NT2/D1 (cell line): Measurements from ENCODE around the gene METAP1D.
"Not testable (repeated sequence)": the region's sequence is repeated elsewhere in the genome, so short reads cannot be mapped to it uniquely, and the experiment has no call there.

Experiments
- DNase-seq: peaks from one replicate; pipeline ENCODE4 v3.0.0-alpha.2; 2011; ENCODE audit warnings: low read depth, low spot score
- H3K27me3 ChIP-seq: 2 replicates; pipeline ENCODE4 v1.6.0; 2011; ENCODE audit warnings: mild to moderate bottlenecking; ENCODE audit not compliant: insufficient read length, insufficient read depth
- H3K36me3 ChIP-seq: 2 replicates; pipeline ENCODE4 v1.6.1; 2011; ENCODE audit warnings: mild to moderate bottlenecking, low read length, mixed read lengths; ENCODE audit not compliant: insufficient read depth, insufficient read length
- H3K4me1 ChIP-seq: 2 replicates; pipeline ENCODE4 v1.5.1; 2011; ENCODE audit not compliant: insufficient read depth, insufficient read length
- H3K4me3 ChIP-seq: 2 replicates; pipeline ENCODE4 v1.5.1; 2011; ENCODE audit warnings: low read depth; ENCODE audit not compliant: insufficient read length
- H3K9ac ChIP-seq: 2 replicates; pipeline ENCODE4 v1.6.0; 2011; ENCODE audit warnings: low read depth; ENCODE audit not compliant: insufficient read length
- H3K9me3 ChIP-seq: 2 replicates; pipeline ENCODE4 v1.5.1; 2011; ENCODE audit warnings: mild to moderate bottlenecking, low read length; ENCODE audit not compliant: insufficient read depth
- SUZ12 ChIP-seq: IDR thresholded peaks from 2 replicates; pipeline ENCODE4 v1.6.1; 2011; ENCODE audit not compliant: insufficient read length, insufficient read depth; ENCODE audit errors: extremely low read depth
- YY1 ChIP-seq: IDR thresholded peaks from 2 replicates; pipeline ENCODE4 v1.6.1; 2011; ENCODE audit not compliant: insufficient read length, insufficient read depth
- ZNF274 ChIP-seq: IDR thresholded peaks from 2 replicates; pipeline ENCODE4 v1.6.1; 2011; ENCODE audit warnings: mild to moderate bottlenecking, low read depth, low read length

Gene METAP1D

GRCh38 chr2:171972329-171972982 is 27.3 kb upstream of the METAP1D start:
- Histone ChIP-seq H3K4me3 (no peak overlapping the region), H3K27me3 (no peaks in the 10 kb centered on the region), H3K36me3 (peaks cover 50% of the 10 kb centered on the region), H3K9me3 (no peaks in the 10 kb centered on the region), H3K4me1 (no peaks in the 10 kb centered on the region), H3K9ac (no peak overlapping the region)
- TF ChIP-seq YY1 (no peak), SUZ12 (no peak), ZNF274 (no peak)
- DNase-seq = no peak

DNA sequence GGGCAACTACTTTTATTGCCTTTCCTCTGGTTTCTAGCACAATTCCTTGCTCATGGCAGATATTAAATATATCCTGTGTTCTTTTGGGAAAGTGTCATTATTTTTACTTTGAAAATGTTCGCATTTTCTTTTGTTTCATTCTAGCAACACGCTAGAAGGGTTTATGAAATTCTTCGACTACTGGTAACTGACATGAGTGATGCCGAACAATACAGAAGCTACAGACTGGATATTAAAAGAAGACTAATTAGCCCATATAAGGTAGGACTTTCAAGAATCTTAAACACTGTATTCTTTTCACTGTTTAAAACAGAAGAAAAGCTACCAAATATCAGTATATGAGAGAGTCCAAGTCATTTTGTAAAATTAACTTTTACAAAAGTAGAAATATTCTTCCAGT is 20.6 kb upstream of the METAP1D start:
- peaks cover 51% of the 10 kb centered on the region for H3K36me3 ChIP-seq

GRCh38 chr2:171983924-171984323 is 15.8 kb upstream of the METAP1D start:
- H3K36me3 ChIP-seq = peaks cover 33% of the 10 kb centered on the region
- not testable (repeated sequence) for H3K9ac ChIP-seq, H3K9me3 ChIP-seq, H3K4me1 ChIP-seq, DNase-seq, H3K4me3 ChIP-seq, H3K27me3 ChIP-seq

More for the DNA sequence above, 20.6 kb upstream of the METAP1D start:
- no peaks in the 10 kb centered on the region for H3K27me3 ChIP-seq
- no peak overlapping the region for H3K9ac ChIP-seq
- H3K4me3 ChIP-seq = no peak overlapping the region
- no peaks in the 10 kb centered on the region for H3K4me1 ChIP-seq
- no peak for DNase-seq
- TF ChIP-seq SUZ12 (no peak), YY1 (no peak), ZNF274 (no peak)
- H3K9me3 ChIP-seq = no peaks in the 10 kb centered on the region

DNA sequence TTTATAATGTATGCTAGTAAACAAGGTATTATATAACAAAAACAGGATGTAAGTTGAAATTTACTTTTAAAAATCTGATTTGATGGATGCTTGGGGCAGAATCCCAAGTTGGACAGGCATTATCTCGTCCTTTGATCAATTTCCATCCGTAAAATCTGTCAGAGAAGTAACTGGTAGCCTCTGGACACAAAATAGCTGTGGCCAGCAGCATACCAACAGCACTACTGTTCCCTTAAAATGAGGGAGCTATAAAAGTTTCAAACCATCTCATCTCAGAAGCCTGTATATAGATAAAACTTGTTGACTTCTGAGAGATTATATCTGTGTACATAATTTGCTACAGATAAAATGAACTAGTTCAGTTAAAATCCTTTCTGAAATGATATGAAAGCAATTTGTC is 14.7 kb upstream of the METAP1D start:
- Histone ChIP-seq H3K4me1 (no peaks in the 10 kb centered on the region), H3K4me3 (no peak overlapping the region), H3K9me3 (no peaks in the 10 kb centered on the region), H3K9ac (no peak overlapping the region), H3K27me3 (no peaks in the 10 kb centered on the region), H3K36me3 (peaks cover 22% of the 10 kb centered on the region)
- no peak for DNase-seq
- TF ChIP-seq SUZ12 = no peak
- TF ChIP-seq ZNF274 = no peak
- no peak for TF ChIP-seq YY1

GRCh38 chr2:171986778-171987177 is 13.0 kb upstream of the METAP1D start:
- TF ChIP-seq ZNF274 = no peak
- no peak for TF ChIP-seq YY1
- no peak for TF ChIP-seq SUZ12
- no peak overlapping the region for H3K4me3 ChIP-seq
- H3K4me1 ChIP-seq = no peaks in the 10 kb centered on the region
- no peaks in the 10 kb centered on the region for H3K9me3 ChIP-seq
- no peak overlapping the region for H3K9ac ChIP-seq
- no peaks in the 10 kb centered on the region for H3K27me3 ChIP-seq
- DNase-seq = no peak
- peaks cover 13% of the 10 kb centered on the region for H3K36me3 ChIP-seq

GRCh38 chr2:171991027-171991426 is 8.7 kb upstream of the METAP1D start:
- Histone ChIP-seq H3K27me3 (no peaks in the 10 kb centered on the region), H3K9ac (no peak overlapping the region), H3K4me3 (no peak overlapping the region), H3K4me1 (no peaks in the 10 kb centered on the region), H3K9me3 (no peaks in the 10 kb centered on the region), H3K36me3 (peaks cover 3% of the 10 kb centered on the region)
- no peak for DNase-seq
- TF ChIP-seq SUZ12 (no peak), YY1 (no peak), ZNF274 (no peak)

- H3K36me3 ChIP-seq = no peaks in the 10 kb centered on the region
- H3K9me3 ChIP-seq = no peaks in the 10 kb centered on the region
- H3K27me3 ChIP-seq = peaks cover 19% of the 10 kb centered on the region
- H3K4me3 ChIP-seq = no peak overlapping the region
- TF ChIP-seq SUZ12 (no peak), YY1 (no peak), ZNF274 (no peak)
- no peaks in the 10 kb centered on the region for H3K4me1 ChIP-seq
- H3K9ac ChIP-seq = no peak overlapping the region
- DNase-seq = no peak
These were observed 4.2 kb upstream of the METAP1D start for GRCh38 chr2:171995586-171995985.

- Histone ChIP-seq H3K4me3 (no peak overlapping the region), H3K27me3 (peaks cover 19% of the 10 kb centered on the region), H3K4me1 (no peaks in the 10 kb centered on the region), H3K9me3 (no peaks in the 10 kb centered on the region), H3K36me3 (no peaks in the 10 kb centered on the region), H3K9ac (no peak overlapping the region)
- DNase-seq = no peak
- TF ChIP-seq SUZ12 (no peak), YY1 (no peak), ZNF274 (no peak)
These were observed 3.7 kb upstream of the METAP1D start for GRCh38 chr2:171996021-171996420.

GRCh38 chr2:171997031-171997430 is 2.7 kb upstream of the METAP1D start:
- H3K4me3 ChIP-seq, H3K4me1 ChIP-seq, H3K9ac ChIP-seq, H3K36me3 ChIP-seq, H3K9me3 ChIP-seq, DNase-seq: not testable (repeated sequence)
- H3K27me3 ChIP-seq = peaks cover 19% of the 10 kb centered on the region
